ENCODE results near the gene IPO4. TPM values are rescaled to one million over a fixed set of nuclear protein-coding genes. Genes with fewer than 3 reads are reported as not detected.

The IPO4 gene
- total RNA-seq, 2 donors from 2014 or later = 19.3 to 78.2 TPM

GRCh38 chr14:24190416-24190815 is 1.8 kb upstream of the IPO4 start:
- DNase-seq = no peak
- Histone ChIP-seq H3K4me3 (no peak overlapping the region), H3K27ac (no peak overlapping the region), H3K9ac (ENCODE audit: low read depth in 2 of 2, low read length in 2 of 2) (no peak overlapping the region), H3K27me3 (no peaks in the 10 kb centered on the region), H3K4me1 (peaks cover 4% of the 10 kb centered on the region), H3K9me3 (no peaks in the 10 kb centered on the region), H3K36me3 (no peaks in the 10 kb centered on the region)
- TF ChIP-seq CTCF (IDR thresholded peaks at IDR 0.05) = no peak
- intact Hi-C loops (cut with DNase I) = no loop called here

- no peaks in the 10 kb centered on the region for H3K36me3 ChIP-seq
- no peak for TF ChIP-seq CTCF (IDR thresholded peaks at IDR 0.05)
- H3K9me3 ChIP-seq = no peaks in the 10 kb centered on the region
- H3K4me3 ChIP-seq = no peak overlapping the region
- H3K9ac ChIP-seq (ENCODE audit: low read depth in 2 of 2, low read length in 2 of 2) = no peak overlapping the region
- no peaks in the 10 kb centered on the region for H3K27me3 ChIP-seq
- no peak for DNase-seq
- no peak overlapping the region for H3K27ac ChIP-seq
- intact Hi-C loops (cut with DNase I) = no loop called here
- peaks cover under 1% of the 10 kb centered on the region for H3K4me1 ChIP-seq
These were observed 844 bp upstream of the IPO4 start for GRCh38 chr14:24189460-24189859.

GRCh38 chr14:24189059-24189375 is 401 bp upstream of the IPO4 start:
- no peak for TF ChIP-seq CTCF (IDR thresholded peaks at IDR 0.05)
- H3K27ac ChIP-seq = no peak overlapping the region
- no peak for DNase-seq
- no peak overlapping the region for H3K9ac ChIP-seq (ENCODE audit: low read depth in 2 of 2, low read length in 2 of 2)
- H3K9me3 ChIP-seq = no peaks in the 10 kb centered on the region
- H3K4me3 ChIP-seq = peak overlapping the region; percentile 54
- no peaks in the 10 kb centered on the region for H3K27me3 ChIP-seq
- H3K36me3 ChIP-seq = no peaks in the 10 kb centered on the region
- intact Hi-C loops (cut with DNase I) = no loop called here
- no peaks in the 10 kb centered on the region for H3K4me1 ChIP-seq

GRCh38 chr14:24187539-24187915 is 1.1 kb downstream of the IPO4 start:
- no peak overlapping the region for H3K27ac ChIP-seq

GRCh38 chr14:24186831-24187538 is 1.6 kb downstream of the IPO4 start:
- no peaks in the 10 kb centered on the region for H3K9me3 ChIP-seq
- no peak for DNase-seq
- H3K27ac ChIP-seq = no peak overlapping the region
- H3K27me3 ChIP-seq = no peaks in the 10 kb centered on the region
- no peaks in the 10 kb centered on the region for H3K36me3 ChIP-seq
- intact Hi-C loops (cut with DNase I) = no loop called here
- H3K9ac ChIP-seq (ENCODE audit: low read depth in 2 of 2, low read length in 2 of 2) = peak overlapping the region; percentile 33 to 79
- no peak overlapping the region for H3K4me3 ChIP-seq
- H3K4me1 ChIP-seq = no peaks in the 10 kb centered on the region
- no peak for TF ChIP-seq CTCF (IDR thresholded peaks at IDR 0.05)

More at GRCh38 chr14:24187539-24187915, 1.1 kb downstream of the IPO4 start:
- DNase-seq = no peak
- Histone ChIP-seq H3K9ac (ENCODE audit: low read depth in 2 of 2, low read length in 2 of 2) (peak overlapping the region; percentile 52 to 79), H3K4me1 (no peaks in the 10 kb centered on the region), H3K36me3 (no peaks in the 10 kb centered on the region), H3K4me3 (peak overlapping the region; percentile 54), H3K9me3 (no peaks in the 10 kb centered on the region), H3K27me3 (no peaks in the 10 kb centered on the region)
- no peak for TF ChIP-seq CTCF (IDR thresholded peaks at IDR 0.05)
- intact Hi-C loops (cut with DNase I) = no loop called here

Data from colonic mucosa (tissue), 4 donors.